Stimulated activated CD8-positive, alpha-beta memory T cell treated with anti-CD3 and anti-CD28 coated beads, Interleukin-12 subunit alpha, Interleukin-12 subunit beta, amount 100 ng/mL, for 4 hours (primary cell): ENCODE measurements around the gene CACNA1C.

Experiments used
- DNase-seq: peaks from one replicate; pipeline ENCODE4 v3.0.0-alpha.2; 2020; ENCODE audit warnings: low read depth

CACNA1C gene

DNA sequence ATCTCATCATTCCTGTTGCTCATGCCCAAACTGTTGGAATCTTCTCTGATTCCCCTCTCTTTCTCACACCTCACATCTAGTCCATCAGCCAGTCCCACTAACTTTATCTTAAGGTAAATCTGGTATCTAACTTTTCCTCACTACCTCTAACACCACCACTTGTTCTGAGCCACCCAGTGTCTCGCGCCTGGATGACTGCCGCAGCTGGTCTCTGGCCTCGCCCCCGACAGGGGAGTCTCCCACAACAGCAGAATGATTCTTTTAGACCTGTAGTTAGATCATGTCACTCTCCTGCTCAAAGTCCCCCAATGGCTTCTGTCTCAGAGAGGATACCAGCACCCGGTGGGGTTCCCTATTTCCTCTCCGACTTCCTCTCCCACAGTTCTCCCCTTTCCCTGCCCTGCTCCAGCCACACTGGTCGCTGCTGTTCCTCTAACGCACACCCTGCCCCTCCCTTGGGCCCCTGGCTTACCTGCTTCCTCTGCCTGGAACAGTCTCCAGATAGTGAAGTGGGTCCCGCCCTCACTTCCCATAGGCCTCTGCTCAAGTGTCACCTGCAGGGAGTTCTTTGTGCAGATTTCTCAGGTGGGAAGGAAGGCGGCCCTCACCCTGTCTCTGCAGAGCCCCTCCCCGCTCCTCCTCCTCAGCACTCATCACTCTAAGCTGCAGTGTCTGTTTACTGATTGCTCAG, 403.5 kb downstream of the CACNA1C start:
- DNase-seq, result no peak

DNA sequence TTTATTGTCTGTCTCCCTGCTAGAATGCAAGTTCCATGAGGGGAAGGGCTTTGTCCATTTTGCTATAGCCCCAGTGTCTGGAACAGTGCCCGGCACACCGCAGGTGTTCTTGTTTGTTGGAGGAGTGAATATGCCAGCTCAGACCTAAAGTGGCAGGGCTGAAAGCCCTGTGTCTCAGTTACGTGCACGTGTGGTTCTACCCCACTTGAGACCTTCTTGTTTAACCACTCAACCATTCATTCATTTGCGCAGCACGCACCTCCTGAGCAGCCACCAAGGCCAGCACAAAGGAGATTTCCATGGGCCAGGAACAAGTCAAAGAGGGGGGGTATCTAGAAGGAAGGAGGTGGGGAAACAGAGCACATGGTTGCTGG, 404.0 kb downstream of the CACNA1C start:
- DNase-seq, result no peak

DNA sequence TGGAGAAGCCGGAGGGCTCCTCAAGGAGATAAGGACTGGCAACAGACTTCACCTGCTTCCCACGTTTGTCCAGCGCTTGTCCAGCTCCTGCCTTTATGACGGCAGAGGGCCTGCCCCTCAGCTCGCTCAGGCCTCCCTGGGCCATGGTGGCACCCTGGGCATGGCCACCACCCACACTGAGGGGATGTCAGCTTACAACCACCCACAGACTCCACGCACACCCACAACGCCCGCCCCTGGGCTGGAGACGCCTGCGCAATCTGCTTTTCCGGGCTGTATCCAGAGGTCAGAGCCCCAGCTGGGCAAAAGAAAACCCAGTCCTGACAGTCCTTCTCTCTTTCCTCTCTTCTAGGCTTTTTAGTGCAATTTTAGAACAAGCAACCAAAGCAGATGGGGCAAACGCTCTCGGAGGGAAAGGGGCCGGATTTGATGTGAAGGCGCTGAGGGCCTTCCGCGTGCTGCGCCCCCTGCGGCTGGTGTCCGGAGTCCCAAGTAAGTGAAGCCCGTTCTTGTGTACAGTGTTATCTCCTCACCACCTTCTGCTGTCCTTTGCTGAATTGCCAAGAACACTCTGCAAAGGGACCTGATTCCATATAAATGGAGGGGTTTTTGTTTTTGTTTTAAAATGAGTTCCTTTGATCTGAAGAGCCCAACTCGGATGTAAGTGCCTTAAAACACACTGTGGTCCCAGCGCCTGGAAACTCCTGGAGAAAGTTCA, 404.6 kb downstream of the CACNA1C start:
- DNase-seq, result no peak

GRCh38 chr12:2457933-2458414, 405.2 kb downstream of the CACNA1C start:
- DNase-seq, result no peak

- DNase-seq, result no peak
These were observed 407.4 kb downstream of the CACNA1C start for GRCh38 chr12:2460051-2460670.

DNA sequence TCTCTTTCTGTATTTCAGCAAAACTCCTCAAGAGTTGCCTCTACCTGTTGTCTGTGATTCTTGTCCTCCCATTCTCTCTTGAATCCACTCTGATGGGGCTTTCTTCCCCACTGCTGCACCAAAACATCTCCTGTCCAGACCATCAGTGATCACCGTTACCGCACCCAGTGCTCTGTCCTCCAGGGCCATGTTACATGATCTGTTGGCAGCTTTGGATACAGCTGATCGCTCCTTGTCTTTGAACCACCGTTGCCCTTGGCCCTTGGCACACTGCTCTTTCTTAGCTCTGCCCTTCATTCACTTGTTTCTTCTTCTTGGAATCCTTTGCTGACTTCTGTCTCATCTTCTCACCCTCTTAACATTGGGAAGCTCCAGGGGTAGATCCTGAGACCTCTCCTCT, 408.3 kb downstream of the CACNA1C start:
- no peak for DNase-seq

GRCh38 chr12:2461645-2462044, 408.9 kb downstream of the CACNA1C start:
- no peak for DNase-seq

GRCh38 chr12:2462087-2462486, 409.3 kb downstream of the CACNA1C start:
- DNase-seq, result no peak

DNA sequence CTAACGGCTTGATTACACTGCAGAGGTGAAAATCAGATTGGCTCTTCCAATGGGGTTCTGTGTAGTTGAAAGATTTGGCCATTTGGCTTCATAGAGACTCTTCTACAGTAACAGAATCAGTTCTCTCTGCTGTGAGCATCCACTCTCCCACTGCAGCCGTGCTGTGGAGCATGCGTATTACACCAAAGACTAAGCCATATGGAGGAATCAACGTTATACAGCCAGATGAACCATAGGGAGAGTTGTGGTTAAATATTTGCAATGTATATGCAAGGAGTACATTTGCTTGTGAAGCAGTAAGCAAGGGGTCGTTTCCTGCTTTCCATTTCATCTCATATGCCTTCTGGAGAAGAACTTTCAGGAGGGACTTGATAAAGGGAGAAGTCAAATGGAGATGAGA, 410.9 kb downstream of the CACNA1C start:
- no peak for DNase-seq

- DNase-seq, result no peak
These were observed 412.9 kb downstream of the CACNA1C start for GRCh38 chr12:2465681-2466080.

DNA sequence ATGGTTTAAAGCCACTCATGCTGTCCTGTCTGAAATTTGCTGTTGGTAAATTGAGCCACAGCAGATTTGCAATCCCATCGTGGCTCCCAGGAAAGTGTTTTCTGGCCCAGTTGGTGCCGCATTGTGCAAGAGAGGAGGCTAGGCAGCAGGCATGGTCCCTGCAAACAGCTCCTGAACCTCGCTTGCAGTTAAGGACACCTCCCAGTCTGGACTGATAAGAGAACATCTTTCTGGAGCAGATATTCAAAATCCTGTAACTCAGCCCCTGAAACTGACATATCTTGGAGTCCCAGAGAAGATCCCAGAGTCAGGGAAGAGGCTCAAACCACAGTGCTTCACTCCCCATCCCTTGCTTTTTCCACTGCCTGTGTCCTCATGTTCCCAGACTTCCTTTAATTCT, 413.4 kb downstream of the CACNA1C start:
- no peak for DNase-seq

GRCh38 chr12:2467447-2468195, 414.8 kb downstream of the CACNA1C start:
- DNase-seq, result no peak

GRCh38 chr12:2475984-2476383, 423.2 kb downstream of the CACNA1C start:
- DNase-seq, result no peak

- DNase-seq, result no peak
These were observed 424.4 kb downstream of the CACNA1C start for GRCh38 chr12:2477009-2477766.

DNA sequence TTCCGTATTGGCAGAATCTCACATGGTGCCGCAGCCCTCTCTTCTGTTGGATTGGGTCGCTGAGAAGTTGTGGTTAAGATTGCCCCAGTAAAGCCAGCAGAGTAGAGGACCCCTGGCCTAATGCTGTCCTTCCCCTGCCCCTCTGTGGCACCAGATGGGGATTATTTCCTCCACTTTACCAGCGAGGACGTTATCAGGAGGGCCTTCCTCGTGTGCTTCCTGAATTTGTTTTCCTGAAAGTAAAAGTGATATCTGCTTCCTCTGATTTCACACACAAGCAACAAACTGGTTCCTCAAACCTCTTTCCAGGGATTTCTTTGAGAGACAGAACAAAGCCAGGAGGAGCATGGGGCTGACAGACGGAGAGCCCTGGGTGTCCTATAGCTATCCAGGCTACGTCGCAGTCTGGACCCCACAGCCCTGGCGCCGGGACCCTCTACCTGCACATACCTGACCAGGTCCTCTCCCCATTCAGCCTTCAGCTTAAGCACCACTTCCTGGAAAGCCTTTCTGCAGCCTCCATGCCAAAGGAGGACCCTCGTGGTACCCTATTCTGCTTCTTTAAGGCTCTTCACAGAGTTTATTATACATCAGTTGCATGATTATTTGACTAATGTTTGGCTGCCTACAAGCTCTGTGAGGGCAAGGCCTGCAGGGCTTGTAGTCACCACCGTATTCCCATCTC, 427.2 kb downstream of the CACNA1C start:
- no peak for DNase-seq

GRCh38 chr12:2481346-2481745, 428.6 kb downstream of the CACNA1C start:
- DNase-seq, result no peak

DNA sequence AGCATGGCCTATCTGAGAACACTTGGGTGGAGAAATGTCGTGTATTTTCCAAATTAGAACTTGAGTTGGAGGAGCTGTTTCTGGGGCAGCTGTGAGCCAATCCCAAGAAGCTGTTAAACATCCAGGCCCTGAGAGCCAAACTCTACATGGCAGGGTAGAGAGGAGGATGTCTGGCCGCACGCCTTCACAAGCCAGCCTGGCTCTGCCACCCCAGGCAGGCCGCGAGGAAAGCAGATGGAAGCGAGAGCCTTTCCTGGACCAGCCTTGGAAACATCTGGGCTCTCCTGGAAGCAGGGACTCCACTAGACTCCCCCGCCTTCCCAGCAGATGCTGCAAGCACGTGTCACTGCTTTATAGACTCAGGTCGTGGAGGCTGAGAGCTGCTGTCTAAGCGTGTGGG, 429.2 kb downstream of the CACNA1C start:
- DNase-seq, result no peak

- DNase-seq, result no peak
These were observed 430.3 kb downstream of the CACNA1C start for GRCh38 chr12:2482938-2483660.

GRCh38 chr12:2483713-2484112, 430.9 kb downstream of the CACNA1C start:
- DNase-seq, result no peak

DNA sequence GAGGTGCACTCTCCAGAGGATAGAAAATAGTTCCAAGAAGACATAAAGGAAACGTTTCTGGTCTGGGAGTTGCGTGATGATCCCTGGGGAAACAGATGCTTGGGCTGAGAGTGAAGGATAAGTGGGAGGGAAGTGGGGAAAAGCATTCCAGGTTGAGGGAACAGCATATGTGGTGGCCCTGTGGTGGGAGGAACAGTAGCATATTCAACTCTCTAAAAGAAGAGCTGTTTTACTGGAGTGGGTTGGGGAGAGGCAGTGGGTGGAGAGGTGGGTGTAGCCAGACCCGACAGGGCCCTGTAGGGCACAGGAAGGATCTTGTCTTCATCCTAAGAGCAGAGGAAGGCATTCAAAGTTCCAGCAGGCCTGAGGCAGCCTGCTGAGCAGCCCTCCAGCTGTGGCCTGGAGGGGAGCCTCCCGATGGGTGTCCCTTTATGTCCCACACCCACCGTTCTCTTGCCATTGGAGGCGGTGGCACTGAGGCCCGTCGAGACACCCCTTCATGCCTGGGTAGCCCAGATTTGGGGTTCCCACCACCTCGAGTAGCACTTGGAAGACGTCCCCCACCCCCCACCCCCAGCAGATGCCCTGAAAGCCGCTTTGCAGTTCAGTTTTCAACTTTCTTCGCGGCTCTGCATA, 431.5 kb downstream of the CACNA1C start:
- DNase-seq, result no peak
